EH (cell line): Measurements from ENCODE around the gene CALML5.

Experiments
- DNase-seq: peaks from one replicate; pipeline ENCODE4 v3.0.0-alpha.2; 2015; ENCODE audit warnings: low read depth

CALML5 gene

DNA sequence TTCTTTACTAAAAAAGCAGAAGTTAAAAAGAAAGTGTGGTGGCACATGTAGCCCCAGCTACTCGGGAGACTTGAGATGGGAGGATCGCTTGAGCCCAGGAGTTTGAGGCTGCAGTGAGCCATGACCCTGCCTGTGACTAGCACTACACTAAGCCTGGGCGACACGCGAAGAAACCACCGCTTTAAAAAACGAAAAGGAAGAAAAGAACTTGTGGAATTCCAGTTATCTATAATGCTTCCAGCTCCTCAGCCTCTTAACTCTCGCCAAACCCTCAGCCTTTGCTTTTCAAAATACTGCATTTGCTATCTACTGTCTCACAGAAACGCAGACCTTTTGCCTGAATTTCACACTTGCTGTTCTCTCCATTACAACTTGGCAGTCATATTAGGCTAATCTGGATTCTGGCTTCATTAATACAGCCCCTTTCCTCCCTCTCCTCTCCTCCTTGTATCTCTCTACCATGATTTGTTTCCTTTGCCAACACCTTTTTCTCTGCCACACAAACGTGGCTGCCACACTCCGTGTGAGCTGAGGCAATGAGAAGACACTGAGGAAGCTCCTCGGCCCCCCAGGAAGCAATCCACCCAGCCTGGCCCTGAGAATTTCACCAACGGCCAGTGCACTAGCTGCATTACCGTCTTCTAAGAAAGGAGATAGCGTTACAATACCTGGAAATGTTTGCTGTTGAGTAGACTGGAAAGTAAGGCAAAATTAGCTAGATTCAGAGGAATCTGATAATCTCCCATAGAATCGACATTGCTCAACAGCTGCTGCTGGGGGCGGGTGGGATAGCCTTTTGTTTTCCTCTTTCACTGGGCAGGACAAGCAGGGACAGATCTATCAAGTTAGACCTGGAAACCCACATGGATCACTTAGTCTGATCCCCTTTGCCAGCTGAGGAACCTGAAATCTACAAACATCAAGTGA lies 37.2 kb downstream of the CALML5 start:
- DNase-seq = peak; percentile 84

DNA sequence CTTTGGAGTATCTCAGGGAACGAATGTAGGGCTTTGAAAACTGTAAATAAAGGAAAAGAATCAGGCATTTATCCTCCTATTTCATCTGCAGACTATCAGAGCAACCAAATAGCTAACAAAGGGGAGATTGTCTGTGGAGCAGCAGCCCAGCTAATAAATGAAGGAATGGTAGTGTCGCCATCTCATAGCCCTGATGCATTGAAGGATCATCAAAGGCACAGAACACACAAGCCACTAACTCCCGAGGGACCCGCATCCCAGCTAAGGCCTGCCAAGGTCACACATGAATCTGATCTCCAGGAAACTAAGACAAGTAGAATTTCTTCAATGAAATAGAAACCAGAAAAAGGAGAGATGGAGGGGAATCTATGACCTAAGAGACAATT lies 38.2 kb downstream of the CALML5 start:
- DNase-seq = peak; percentile 32

DNA sequence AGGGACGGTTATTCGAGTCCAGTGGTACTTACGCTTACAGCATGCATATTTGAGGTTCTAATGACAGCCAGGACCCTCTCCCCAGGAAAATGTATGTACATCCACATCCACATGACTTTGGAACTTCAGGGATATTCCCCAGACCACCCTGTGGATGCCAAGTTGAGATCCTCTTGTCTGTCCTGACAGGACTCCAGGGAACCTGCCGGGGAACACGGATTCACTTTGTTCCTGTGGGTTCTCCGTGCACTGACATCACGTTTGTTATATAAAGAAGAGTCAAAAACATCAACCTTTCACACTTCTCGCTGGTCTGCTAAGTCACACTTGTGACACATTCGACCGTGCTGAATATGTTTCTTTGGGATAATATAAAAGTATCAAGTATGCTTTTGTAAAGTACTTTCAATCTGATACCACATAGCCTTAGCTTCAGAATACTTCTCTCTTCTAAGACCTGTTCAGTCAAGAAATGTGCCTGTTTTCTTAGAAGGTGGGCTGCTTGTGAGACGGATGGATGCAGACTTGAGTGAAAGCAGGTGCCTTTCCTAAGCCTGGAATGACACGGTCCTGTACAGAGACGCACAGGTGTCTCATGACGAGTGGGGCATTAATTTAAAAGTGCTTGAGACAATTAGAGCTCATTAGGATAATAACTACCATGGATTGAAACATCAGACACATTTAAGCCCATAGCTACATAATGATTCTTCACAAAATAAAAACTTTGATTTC lies 38.7 kb downstream of the CALML5 start:
- DNase-seq = no peak

DNA sequence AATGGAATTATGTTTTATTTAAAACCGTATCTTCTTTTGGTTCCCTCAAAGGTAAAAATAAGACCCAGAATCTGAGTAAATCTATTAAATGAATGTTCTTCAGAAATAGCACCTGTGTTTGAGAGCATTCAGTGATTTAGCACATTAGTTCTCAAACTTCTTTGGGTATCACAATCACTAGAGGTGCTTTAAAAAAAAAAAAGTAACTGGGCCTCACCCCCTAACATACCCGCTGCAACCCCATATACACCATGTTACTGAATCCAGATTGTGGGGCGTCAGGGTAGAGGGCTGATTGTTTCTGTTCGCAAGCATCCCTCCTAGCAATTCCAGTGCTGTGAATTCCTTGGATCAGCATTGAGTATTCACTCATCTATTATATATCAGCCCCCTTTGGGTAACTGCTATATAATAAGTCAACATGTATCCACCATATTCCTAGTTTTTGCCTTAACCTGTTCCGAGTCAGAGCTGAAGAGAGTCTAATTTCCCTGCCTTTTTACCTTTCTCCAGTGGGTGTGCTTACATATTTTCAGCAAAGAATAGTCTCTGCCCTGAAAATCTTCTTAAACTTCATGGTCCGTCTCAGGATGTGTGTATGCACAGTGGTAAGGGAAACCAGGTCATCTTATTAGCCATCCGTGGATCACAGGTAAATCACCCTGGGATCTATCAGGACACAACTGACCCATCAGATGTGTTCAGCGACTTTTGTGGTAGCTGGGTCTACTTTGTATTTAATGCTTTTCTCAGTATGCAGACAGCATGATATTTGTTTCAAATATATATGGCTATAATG lies 40.2 kb downstream of the CALML5 start:
- DNase-seq = no peak

DNA sequence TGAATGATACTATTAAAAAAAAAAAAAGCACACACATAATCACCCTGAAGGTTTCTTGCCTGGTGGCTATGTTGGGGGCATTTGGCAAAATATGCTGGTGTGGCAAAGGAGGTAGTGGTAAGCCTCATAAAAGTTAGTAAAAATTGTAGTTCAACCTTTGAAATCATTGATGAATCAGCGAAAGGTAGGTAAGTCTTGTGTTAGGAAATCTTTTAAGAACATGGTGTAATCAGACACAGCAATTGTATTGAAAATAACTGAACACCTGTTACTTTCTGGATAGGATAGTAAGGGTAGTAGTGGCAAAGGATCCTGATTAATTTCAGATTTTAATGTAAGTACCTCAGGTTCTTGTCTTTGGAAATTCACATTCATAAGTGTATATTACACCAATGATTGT lies 40.9 kb downstream of the CALML5 start:
- DNase-seq = no peak

DNA sequence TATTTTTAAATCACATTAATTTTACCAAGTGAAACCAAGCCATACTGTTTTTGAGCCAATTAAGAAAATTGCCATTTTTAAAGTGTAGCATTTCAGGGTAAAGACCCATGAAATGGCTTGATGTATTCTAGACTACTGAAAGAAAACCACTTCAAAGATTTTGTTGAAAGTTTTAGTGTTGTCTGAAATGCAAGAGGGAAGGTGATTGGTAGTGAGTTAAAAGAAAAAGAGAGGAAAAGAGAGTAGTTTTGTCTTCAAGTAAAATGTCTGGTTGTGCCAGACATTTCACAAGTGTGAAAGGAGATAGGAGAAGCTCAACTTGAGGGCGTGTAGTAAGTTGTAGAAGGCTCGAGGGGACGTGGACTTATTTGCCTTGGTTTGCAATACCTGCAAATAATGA lies 41.6 kb downstream of the CALML5 start:
- no peak for DNase-seq

DNA sequence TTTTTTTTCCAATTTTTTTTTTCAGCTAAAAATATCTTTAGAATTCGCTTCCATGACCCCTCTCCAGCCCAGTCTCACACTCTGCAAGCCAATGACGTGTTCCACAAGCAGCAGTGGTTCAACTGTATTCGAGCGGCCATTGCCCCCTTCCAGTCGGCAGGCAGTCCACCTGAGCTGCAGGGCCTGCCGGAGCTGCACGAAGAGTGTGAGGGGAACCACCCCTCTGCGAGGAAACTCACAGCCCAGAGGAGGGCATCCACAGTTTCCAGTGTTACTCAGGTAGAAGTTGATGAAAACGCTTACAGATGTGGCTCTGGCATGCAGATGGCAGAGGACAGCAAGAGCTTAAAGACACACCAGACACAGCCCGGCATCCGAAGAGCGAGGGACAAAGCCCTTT lies 42.8 kb downstream of the CALML5 start:
- DNase-seq = no peak

DNA sequence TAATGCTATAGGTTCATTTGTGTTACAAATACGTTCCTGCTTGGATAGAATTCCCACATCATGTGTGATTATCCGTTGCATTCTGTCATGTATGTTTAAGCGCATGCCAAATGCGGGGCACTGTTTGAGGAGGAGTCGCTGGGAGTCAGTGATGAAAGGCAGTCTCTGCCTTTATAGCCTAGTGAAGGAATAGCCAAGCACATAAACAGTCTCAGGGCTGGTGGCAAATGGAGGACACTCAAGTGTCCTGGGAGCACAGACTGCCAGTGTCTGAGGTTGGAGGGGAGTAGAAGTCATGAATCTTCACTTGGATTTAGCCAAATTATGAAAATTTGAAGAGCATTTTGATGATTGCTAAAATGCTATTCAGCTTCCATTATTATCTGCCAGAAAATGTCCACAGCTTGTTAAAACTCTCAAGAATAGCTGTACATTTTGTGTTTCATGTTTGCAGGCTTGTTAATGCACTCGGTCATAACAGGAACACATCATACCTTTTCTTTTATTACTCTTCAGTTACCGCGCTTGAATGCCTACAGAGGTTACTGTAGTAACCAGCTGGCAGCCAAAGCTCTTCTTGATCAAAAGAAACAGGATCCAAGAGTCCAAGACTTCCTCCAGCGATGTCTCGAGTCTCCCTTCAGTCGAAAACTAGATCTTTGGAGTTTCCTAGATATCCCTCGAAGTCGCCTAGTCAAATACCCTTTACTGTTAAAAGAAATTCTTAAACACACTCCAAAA lies 45.5 kb downstream of the CALML5 start:
- DNase-seq = no peak

DNA sequence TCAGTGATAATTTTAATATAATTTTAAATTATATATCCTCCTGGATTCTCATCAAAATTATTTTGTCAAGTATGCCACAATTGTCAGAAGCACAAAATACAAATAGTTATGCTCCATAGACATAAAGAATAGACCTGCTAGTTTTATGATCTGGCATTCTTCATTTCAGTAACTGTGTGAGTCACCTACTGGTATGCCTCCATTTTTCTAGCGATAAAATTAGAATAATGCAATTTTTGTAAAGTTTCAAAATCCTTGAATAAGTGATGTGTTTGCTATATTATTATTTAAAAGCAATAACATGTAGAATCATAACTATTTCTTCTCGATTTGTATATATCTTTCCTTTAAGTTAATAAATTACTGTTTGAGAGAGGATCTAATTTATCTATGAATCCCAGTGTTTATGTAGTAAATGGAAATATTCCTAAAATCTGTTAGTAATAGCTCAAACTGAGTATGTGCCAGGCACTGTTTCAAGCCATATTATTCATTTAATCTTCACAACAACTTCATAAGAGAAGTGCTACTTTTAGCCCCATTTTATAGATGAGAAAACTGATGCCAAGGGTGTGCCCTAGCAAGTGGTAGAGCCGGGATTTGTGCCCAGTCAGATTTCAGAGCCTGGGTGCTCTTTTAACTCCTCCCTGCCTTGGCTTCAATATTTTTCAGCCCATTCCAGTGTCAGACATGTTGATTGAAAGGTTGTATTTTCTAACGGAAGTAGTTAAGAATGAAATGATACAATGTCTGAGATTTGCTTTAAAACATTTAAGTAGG lies 48.6 kb downstream of the CALML5 start:
- DNase-seq = peak; percentile 47

DNA sequence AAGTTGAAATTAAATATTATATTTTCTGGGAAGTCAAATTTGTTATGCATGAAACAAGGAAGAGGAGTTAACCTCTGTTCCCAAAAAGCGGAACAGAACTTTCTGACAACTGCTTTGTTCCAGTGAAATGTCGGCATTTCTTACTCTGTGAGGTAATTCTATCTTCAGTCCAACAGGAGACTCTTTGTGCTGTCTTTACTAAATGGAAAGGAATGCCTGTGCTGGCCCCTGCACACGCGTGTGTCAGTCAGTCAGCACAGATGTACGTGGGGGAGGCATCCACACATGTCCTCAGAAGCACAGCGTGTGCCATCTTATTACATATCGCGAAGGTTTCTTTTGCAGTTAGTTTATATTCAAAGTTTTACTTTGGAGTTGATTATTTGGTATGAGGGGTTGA lies 49.5 kb downstream of the CALML5 start:
- peak; percentile 88 for DNase-seq

DNA sequence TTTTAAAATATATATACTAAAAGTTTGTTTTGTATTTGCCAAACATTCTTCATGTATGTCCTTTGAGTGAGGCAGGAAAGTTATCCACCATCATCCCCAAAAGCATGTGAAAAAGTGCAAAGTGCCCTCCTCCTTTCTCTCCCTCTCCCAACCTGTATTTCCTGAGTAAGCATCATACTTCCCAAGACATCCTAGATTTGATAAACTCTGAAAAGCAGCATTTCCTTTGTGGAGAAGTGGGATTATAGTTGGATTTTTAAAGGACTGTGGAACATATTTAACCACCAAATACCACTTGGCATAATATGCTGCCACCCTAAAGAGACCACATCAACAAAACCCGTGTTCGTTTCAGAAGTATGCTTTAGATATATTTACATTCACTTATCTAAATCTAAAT lies 50.1 kb downstream of the CALML5 start:
- no peak for DNase-seq
